ENCODE data around the gene ZNF620.
"Not testable (repeated sequence)": the region's sequence is repeated elsewhere in the genome, so short reads cannot be mapped to it uniquely, and the experiment has no call there.

ZNF620 gene

GRCh38 chr3:40505599-40506462 lies at the start of gene ZNF620:
Gene ZNF620, plus strand, starts transcription at chr3:40506039. Its CDS starts 314 bp downstream, at chr3:40506353.
- no peak for DNase-seq (ENCODE audit: low read depth, low spot score)

- no peak for DNase-seq (ENCODE audit: low read depth, low spot score)
Observed at GRCh38 chr3:40456279-40456939, 49.4 kb upstream of the ZNF620 start.

GRCh38 chr3:40456940-40457823 lies 48.7 kb upstream of the ZNF620 start, which contains the start of gene RPL14:
Gene RPL14, plus strand, starts transcription at chr3:40457339. Its CDS starts 133 bp downstream, at chr3:40457472.
- peak; percentile 90 for DNase-seq (ENCODE audit: low read depth, low spot score)

GRCh38 chr3:40458473-40458872 lies 47.4 kb upstream of the ZNF620 start:
- DNase-seq (ENCODE audit: low read depth, low spot score): no peak

- DNase-seq (ENCODE audit: low read depth, low spot score): not testable (repeated sequence)
Observed at GRCh38 chr3:40460481-40460880, 45.4 kb upstream of the ZNF620 start.

GRCh38 chr3:40461161-40461560 lies 44.7 kb upstream of the ZNF620 start:
- no peak for DNase-seq (ENCODE audit: low read depth, low spot score)

- not testable (repeated sequence) for DNase-seq (ENCODE audit: low read depth, low spot score)
Observed at GRCh38 chr3:40462838-40463237, 43.0 kb upstream of the ZNF620 start.

- DNase-seq (ENCODE audit: low read depth, low spot score): no peak
Observed at GRCh38 chr3:40463579-40463978, 42.3 kb upstream of the ZNF620 start.

GRCh38 chr3:40464339-40465110 lies 41.3 kb upstream of the ZNF620 start:
- DNase-seq (ENCODE audit: low read depth, low spot score): no peak

- no peak for DNase-seq (ENCODE audit: low read depth, low spot score)
Observed at GRCh38 chr3:40465111-40465407, 40.8 kb upstream of the ZNF620 start.

GRCh38 chr3:40465456-40465855 lies 40.4 kb upstream of the ZNF620 start:
- DNase-seq (ENCODE audit: low read depth, low spot score): no peak

- no peak for DNase-seq (ENCODE audit: low read depth, low spot score)
Observed at GRCh38 chr3:40468018-40468417, 37.8 kb upstream of the ZNF620 start.

- DNase-seq (ENCODE audit: low read depth, low spot score): no peak
Observed at GRCh38 chr3:40470701-40471100, 35.1 kb upstream of the ZNF620 start.

GRCh38 chr3:40476478-40477470 lies 29.1 kb upstream of the ZNF620 start, which contains the start of gene ZNF619:
Gene ZNF619, plus strand, starts transcription at chr3:40477122. Its CDS starts 858 bp downstream, at chr3:40477980.
- DNase-seq (ENCODE audit: low read depth, low spot score): peak; percentile 26

- DNase-seq (ENCODE audit: low read depth, low spot score): no peak
Observed at GRCh38 chr3:40477666-40478065, 28.2 kb upstream of the ZNF620 start.

- DNase-seq (ENCODE audit: low read depth, low spot score): no peak
Observed at GRCh38 chr3:40487172-40487571, 18.7 kb upstream of the ZNF620 start.

GRCh38 chr3:40490916-40491315 lies 14.9 kb upstream of the ZNF620 start:
- no peak for DNase-seq (ENCODE audit: low read depth, low spot score)

- no peak for DNase-seq (ENCODE audit: low read depth, low spot score)
Observed at GRCh38 chr3:40494698-40495097, 11.1 kb upstream of the ZNF620 start.

GRCh38 chr3:40497288-40497687 lies 8.6 kb upstream of the ZNF620 start:
- no peak for DNase-seq (ENCODE audit: low read depth, low spot score)

- no peak for DNase-seq (ENCODE audit: low read depth, low spot score)
Observed at GRCh38 chr3:40499952-40500351, 5.9 kb upstream of the ZNF620 start.
